H1 (cell line): ENCODE measurements around the gene ZCRB1. TPM values are rescaled to one million over a fixed set of nuclear protein-coding genes. Genes with fewer than 3 reads are reported as not detected.

Experiments used
- CBX5 ChIP-seq: fragments of 300-800, 300-1000 bp; sonication (generic); IDR thresholded peaks from 2 replicates; pipeline ENCODE4 v1.7.1; 2016; ENCODE audit warnings: antibody characterized with exemption, low read length, low read depth
- RFX5 ChIP-seq: IDR thresholded peaks from 2 replicates; pipeline ENCODE4 v1.6.1; 2011; ENCODE audit warnings: low read depth, low read length, improper control_type of control experiment, borderline replicate concordance
- polyA plus RNA-seq, 7 experiments: library from polyadenylated mRNA; depleted of rRNA in 3 of 7; stranded (reverse) in 5 of 7; unstranded in 2 of 7; fragments of >200 nt in 5 of 7; fragments of 200-250 nt in 2 of 7; gene quantifications; 1 replicate in 5 of 7; 2 replicates in 1 of 7; 4 replicates in 1 of 7; pipeline versions ENCODE4 v1.2.1 to v1.2.3, GENCODE V29; 2011 to 2013; ENCODE audit warnings: missing spikeins in 2 of 7, mixed read lengths in 2 of 7
- total RNA-seq: library from RNA; stranded (reverse); fragmentation: NEBNext Ultra II Directional; extraction: Animal tissue kit (Norgen Biotek cat#: 25700); gene quantifications from 2 replicates; pipeline ENCODE4 v1.2.1, GENCODE V29; 2021
- TF ChIP-seq, protein P1 (sequence below): IDR thresholded peaks from 2 replicates; pipeline ENCODE4 v1.6.1; 2011; ENCODE audit warnings: low read depth, mild to moderate bottlenecking, low read length; ENCODE audit not compliant: insufficient read depth

ZCRB1 gene
- total and polyA plus RNA-seq, 2 of the 8 experiments (the other 6 are each of a cell fraction or from before 2014, with no cell fraction given): 22.0 to 52.5 TPM

DNA sequence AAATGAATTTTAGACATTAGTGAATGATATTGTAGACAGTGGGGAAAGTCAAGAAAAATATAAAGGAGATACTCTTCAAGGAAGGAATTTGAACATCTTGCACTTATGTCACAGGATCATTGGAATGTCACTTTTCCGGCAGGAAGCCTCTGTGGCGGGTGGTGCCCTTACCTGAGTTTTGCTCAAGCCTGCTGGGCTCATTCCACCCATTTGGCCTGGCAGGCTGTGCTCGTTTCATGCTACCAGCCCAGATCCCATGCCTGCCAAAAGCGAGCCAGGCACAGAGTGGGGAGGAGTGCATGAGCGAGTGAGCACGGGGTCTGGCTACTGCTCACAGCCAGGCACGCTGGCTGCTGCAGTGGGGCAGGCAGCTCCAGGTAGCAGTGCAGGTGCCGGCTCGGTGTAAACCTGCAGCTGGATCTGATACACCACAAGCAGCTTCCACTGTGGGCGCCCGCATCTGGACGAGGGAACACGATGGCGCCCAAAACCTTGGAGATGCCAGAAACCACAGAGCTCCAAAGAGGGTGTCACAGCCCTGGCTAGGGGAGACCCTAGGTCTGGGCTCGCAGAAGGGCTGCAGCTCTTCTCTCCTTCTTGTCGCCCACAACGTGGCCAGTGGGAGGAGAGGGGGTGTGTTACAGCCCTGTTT, 59.2 kb downstream of the ZCRB1 start (continued):
- TF ChIP-seq, protein P1, sequence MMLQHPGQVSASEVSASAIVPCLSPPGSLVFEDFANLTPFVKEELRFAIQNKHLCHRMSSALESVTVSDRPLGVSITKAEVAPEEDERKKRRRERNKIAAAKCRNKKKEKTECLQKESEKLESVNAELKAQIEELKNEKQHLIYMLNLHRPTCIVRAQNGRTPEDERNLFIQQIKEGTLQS: no peak
- TF ChIP-seq RFX5 (no peak), CBX5 (no peak)
- TF ChIP-seq, all 59 proteins: peak for 0
